Activated naive CD8-positive, alpha-beta T cell treated with anti-CD3 and anti-CD28 coated beads, Interleukin-2, amount 50 U/mL, for 16 hours (primary cell): Measurements from ENCODE around the gene AVPR2.

Source experiments
- DNase-seq: peaks from one replicate; pipeline ENCODE4 v3.0.0-alpha.2; 2020; ENCODE audit warnings: low read depth, low spot score

AVPR2 gene

DNA sequence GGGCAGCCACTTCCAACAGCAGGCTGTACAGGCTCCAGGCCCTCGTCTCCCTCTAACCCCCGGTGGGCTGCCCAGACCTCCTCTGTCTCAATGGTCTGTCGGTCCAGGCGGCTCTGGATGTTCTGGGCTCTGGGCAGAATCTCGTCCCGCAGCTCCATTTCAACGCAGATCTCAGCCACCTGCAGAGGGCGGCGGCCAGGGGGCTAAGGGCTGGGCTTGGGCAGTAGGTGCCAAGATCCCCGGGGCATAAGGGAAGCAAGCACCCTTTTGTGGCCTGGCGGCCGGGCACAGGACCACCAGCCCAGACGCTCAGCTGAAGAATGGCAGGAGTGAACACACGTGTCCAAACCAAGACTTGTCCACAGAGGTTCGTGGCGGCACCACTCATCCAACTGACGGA, 9.2 kb downstream of the AVPR2 start:
- no peak for DNase-seq

DNA sequence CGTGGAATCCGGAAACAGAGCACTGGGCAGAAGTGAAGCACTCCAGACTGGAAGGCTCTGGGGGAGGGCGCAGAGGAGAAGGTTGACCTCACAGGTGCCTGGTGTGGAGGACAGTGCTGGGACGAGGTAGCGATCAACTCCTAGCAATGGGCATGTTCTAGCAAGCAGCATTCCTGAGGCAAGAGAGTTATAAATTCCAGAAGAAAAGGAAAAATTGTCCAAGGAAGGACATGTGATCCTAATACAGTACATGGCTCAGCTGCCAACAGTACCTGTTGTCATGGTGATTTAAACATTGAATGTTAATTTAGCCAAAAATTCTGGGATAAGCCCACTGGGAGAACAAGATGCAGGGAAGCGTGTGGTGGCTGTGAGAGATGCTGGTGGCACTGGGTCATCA, 13.4 kb downstream of the AVPR2 start:
- DNase-seq, result no peak

DNA sequence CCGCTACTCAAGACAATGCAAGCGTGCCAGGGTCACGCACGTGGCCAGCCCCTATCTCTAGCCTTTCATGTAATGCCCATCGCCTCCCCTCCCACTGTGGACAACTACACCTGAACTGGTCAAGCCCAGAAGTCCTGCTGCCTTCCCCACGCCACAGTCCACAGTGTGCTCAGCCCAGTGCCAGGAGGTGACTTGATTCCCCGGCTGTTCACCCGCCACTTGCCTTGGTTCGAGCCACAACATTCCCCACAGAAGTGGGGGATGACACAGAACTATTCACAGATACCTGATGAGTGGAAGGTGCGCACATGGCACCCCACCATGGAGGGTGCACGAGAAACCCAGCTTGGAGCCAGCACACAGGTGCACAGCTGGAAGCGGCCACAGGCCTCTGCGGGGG, 14.8 kb downstream of the AVPR2 start:
- no peak for DNase-seq

DNA sequence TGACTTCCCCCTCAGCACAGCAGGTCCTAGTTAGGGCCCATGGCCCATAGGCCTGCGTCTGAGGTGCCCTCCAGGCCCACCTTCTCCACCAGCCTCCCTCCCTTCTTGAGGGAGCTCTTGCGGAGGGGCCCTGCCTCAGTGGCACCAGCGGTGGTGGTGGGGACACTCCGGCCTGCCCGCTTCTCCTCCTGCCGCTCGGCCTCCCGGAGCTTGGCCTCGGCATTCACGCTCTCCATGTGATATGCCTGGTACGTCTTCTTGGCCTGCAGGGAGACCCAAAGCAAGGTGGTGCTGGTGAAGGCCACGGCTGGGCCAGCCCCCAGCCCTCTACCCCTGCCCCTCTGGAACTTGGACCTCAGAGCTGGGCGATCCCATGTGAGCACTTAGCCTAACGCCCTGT, 16.1 kb downstream of the AVPR2 start:
- no peak for DNase-seq

DNA sequence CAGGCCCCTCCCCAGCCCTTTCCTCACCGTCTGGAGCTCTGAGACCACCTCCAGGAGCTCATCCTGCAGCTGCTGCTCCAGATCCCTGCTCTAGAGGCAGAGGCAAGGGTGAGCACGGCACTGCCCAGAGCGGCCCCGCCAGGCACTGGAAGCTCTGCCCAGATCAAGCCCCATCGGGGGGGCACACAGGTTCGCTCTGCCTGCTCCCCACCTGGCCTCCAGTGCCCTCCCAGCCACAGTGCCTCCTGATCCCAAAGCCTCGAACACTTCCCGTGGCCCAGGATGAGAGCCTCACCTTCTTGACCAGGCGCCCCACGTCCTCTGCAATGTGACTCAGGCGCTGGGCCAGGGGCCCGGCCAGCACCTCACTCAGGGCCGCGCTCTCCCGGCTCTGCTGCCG, 16.6 kb downstream of the AVPR2 start:
- no peak for DNase-seq

DNA sequence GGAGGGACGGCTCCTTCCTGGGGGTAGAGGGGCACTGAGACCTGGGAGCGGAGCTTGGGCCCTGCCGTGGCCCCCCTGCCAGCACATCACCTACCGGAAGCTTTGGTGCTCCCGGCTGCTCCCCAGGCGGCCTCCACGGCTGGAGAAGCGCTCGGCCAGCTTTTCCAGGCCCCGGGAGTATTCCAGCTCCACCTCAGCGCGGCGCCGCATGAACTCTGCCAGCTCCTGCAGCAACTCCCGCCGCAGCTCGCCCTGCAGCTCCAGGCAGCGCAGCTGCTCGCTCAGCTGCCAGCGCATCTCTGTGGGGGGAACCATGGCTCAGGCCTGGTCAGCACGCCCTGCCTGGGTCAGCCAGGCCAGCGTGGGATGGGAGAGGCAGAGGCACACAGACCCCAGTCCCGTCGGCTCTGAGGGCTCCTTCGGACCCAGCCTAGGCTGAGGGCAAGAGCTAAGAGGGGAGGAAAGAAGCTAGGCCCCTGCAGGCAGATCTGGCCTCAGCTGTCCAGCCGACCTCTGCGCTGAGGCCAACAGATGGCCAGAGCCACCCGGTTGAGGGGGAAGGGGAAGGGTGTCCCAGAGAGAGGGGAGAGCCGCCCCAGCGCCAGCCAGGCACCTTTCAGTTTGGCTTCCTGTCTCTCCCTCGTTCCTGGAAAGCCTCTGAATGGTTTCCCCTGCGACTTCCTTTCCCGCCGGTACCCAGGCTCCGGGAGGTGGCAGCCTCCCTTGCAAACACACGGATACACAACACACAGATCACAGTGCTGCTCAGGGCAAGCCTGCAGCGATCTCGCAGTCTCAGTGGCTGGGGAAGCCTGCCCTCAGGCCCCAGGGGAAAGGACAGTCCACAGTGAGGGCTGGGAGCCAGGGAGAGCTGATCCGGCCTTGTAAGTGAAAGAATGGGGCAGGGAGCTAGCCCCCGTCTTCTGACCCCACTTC, 17.3 kb downstream of the AVPR2 start:
- no peak for DNase-seq

GRCh38 chrX:153922932-153923857, 18.7 kb downstream of the AVPR2 start:
- no peak for DNase-seq

DNA sequence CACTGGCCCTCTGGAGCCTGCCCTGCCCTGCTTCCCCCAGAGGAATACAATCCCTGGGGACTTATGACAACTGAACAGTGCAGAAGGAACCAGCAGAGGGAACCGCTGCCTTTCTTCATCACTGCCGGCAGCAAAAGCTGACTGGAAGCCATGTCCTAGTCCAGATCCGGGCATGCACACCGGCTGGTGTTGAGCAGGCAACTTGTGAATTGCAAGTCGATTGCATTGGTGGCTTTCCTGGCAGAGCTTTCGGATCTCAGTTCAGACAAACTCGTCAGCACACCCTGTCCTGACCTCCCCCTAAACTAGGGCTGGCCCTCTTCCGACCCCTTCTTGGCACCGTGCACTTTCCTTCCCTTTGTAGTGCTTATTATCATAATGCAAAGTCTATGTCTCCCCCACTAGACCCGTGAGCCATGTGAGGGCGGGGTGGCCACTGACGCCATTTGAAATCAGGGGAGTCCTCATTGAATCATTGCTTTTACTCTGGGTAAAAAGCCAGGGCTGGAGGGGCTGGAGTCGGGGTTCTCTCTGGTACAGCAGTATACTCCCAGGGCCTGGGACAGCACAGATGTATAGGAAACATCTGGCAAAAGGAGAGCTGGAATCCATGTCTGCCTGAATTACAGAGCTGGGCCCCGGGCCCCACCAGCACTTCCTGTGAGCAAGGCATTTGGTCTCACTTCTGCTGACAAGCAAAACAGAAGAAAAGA, 19.8 kb downstream of the AVPR2 start:
- no peak for DNase-seq

DNA sequence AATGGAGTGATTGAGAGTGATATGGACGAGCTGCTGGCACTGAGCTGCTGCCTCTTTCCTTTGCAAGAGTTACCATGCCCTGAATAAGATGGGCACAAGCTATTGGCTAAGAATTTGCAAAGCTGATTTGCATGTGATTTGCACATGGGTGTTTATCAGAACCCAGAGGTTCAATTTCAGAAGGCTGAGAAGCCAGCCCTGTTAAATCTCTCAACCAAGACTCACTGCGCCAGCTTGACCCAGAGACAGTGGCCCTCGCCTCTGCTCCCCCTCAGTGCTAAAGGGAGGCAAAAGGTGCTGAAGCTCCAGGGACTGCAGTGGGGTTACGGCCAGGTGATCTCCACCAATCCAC, 20.9 kb downstream of the AVPR2 start:
- no peak for DNase-seq

DNA sequence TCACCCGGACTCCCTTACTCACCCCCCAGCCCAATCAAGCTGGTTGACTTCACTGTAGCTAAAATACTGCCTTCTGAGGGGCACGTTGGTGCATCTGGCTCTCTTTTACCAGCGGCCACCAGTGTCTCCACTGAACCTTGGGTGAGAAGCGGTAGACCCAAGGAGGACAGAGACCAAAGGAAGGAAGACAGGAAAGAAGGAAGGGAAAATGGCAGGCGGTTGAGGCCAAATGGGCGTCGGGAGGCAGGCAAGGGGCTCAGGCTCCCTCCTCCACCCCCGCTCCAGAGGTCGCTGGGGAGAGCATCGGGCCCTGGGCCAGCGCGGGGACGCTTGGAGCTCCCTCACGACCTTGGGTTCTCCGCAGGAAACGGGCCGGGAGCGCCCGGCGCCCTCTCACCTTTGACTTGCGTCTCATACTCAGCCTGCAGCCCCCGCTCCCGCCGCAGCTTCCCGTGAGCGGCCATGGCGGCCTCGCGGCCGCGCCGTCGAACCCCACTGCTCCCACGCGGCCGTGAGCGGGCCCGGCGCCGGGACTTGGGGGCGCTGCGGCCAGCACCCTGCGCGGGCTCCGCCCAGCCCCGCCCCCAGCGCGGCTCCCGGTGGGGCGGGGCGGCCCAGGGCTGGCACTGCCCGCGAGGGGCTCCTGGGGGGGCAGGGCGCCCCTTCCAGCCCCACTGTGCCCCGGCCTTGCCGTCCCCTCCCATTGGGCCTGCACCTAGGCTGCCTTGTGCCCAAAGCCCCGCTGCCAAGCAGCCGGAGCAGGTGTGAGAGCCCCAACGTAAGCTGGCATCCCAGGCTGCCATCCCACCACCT, 21.5 kb downstream of the AVPR2 start, which contains the start of gene ARHGAP4:
Gene ARHGAP4 (minus strand): TSS at position 526 of the 813 bp plus-strand sequence. CDS start 62 bp downstream, at position 464.
- DNase-seq, result no peak

- no peak for DNase-seq
Observed at GRCh38 chrX:153926552-153926857, 22.0 kb downstream of the AVPR2 start.

GRCh38 chrX:153926858-153927671, 22.6 kb downstream of the AVPR2 start:
- no peak for DNase-seq

GRCh38 chrX:153927672-153927921, 23.1 kb downstream of the AVPR2 start:
- no peak for DNase-seq

- DNase-seq, result peak; percentile 76
Observed at GRCh38 chrX:153927922-153928760, 23.7 kb downstream of the AVPR2 start.

- DNase-seq, result no peak
Observed at GRCh38 chrX:153928846-153929245, 24.4 kb downstream of the AVPR2 start.

DNA sequence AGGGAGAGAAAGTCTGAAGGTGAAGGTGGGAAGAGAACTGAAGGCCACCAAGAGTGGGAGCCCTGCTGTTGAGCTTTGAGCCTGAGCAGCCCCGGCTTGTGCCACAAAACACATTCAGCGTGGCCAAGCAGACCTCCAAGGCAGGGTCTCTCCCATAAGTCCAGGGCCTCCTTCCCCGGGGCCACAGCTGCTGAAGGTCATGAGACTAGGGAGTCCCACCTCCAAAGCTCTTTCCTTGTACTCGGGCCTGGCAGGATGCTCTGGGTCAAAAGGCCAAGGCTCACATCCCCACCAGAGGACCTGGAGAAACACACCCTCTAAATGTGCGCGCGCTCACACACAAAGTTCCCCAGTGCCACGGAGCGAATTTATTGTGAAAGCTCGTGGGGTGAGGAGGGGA, 25.1 kb downstream of the AVPR2 start:
- no peak for DNase-seq

DNA sequence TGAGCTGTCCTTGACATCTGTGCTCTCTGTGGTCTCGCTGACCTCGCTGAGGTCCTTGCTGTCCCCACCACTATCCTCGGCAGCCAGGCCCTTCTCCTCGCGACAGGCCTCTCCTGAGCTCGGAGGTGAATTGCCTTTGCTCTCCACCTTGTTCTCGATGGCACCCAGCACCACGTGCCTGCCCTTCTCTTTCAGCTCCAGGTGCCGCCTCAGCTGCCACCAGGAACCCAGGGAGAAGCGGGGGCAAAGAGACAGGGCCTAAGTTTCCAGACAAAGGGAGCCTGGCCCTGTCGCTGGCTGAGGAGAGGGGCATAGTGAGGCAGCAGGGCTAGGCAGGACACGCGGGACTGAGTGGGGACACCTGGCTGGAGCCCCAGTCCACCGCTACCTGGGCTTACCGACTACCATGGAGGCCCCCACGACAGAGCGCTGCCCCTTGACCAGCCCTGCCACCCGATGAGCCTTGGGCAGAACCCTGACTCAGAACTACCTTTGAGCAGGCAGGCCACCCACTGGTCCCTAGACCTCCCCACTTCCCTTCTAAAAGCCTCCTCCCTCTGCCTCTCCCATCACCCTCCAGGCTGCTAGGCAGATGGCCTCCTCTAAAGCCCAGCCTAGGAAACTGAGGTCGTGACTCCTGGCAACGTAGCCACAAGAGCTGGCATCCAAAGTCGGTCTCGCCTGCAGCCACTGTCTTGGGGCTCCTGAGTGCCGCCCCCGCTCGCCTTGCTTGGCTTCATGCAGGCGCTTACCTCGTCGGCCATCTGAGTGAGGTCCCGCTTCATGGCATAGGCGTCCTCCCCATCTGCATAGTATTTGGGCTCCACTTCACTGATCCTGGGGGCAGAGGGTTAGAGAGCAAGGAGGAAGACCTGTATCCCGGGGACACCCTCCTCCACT, 25.8 kb downstream of the AVPR2 start:
- no peak for DNase-seq

- no peak for DNase-seq
Observed at GRCh38 chrX:153931151-153931550, 26.7 kb downstream of the AVPR2 start.

GRCh38 chrX:153931748-153932147, 27.3 kb downstream of the AVPR2 start:
- DNase-seq, result no peak
